SU-DHL-6 (cell line): ENCODE measurements around the gene COL4A2.

Source experiments
- H2AFZ ChIP-seq: fragments of 200-600 bp; sonication (generic); 2 replicates; pipeline ENCODE4 v1.6.1; 2014; ENCODE audit warnings: low read depth, mild to moderate bottlenecking, moderate library complexity, mixed read lengths, antibody characterized with exemption, low read length; ENCODE audit not compliant: severe bottlenecking
- H3F3A ChIP-seq: fragments of 200-600 bp; shearing (Covaris generic); 2 replicates; pipeline ENCODE4 v1.6.0; 2016; ENCODE audit warnings: antibody characterized with exemption, mild to moderate bottlenecking; ENCODE audit not compliant: insufficient read depth
- H3K27ac ChIP-seq: fragments of 200-600 bp; sonication (generic); 2 replicates; pipeline ENCODE4 v1.5.1; 2016; ENCODE audit warnings: low read depth, mild to moderate bottlenecking, low read length, moderate library complexity, mixed read lengths
- H3K27me3 ChIP-seq: fragments of 200-600 bp; sonication (generic), shearing (Covaris generic); 2 replicates; pipeline ENCODE4 v1.6.0; 2014; ENCODE audit warnings: mild to moderate bottlenecking, low read length
- H3K36me3 ChIP-seq: fragments of 200-600 bp; sonication (generic); 2 replicates; pipeline ENCODE4 v1.6.1; 2014; ENCODE audit warnings: mild to moderate bottlenecking, low read length, mixed read lengths
- H3K4me2 ChIP-seq: fragments of 300-600, 200-600 bp; shearing (Covaris generic), sonication (generic); 2 replicates; pipeline ENCODE4 v1.6.0; 2014; ENCODE audit warnings: low read length, low read depth, mild to moderate bottlenecking; ENCODE audit not compliant: poor library complexity, severe bottlenecking
- H3K4me3 ChIP-seq: fragments of 200-600 bp; sonication (generic); 2 replicates; pipeline ENCODE4 v1.5.1; 2014; ENCODE audit warnings: antibody characterized with exemption, low read length, mild to moderate bottlenecking, mixed read lengths; ENCODE audit not compliant: insufficient read depth, poor library complexity, severe bottlenecking
- H3K79me2 ChIP-seq: fragments of 200-600 bp; sonication (generic); 2 replicates; pipeline ENCODE4 v1.6.1; 2014; ENCODE audit warnings: mild to moderate bottlenecking, low read length, moderate library complexity; ENCODE audit not compliant: insufficient read depth
- H3K9ac ChIP-seq: fragments of 200-600 bp; sonication (generic); 2 replicates; pipeline ENCODE4 v1.7.0; 2014; ENCODE audit warnings: mild to moderate bottlenecking, low read length
- H3K9me2 ChIP-seq: fragments of 200-600 bp; sonication (generic); replicated peaks from 2 replicates; pipeline ENCODE4 v1.6.1; 2014; ENCODE audit warnings: low read length; ENCODE audit not compliant: insufficient read depth
- H3K9me3 ChIP-seq: fragments of 200-600 bp; sonication (generic); 2 replicates; pipeline ENCODE4 v1.6.1; 2014; ENCODE audit warnings: low read length, mixed read lengths; ENCODE audit not compliant: insufficient read depth
- H4K20me1 ChIP-seq: fragments of 200-600 bp; sonication (generic); 2 replicates; pipeline ENCODE4 v1.6.1; 2014; ENCODE audit warnings: low read depth, mild to moderate bottlenecking, antibody characterized with exemption, low read length, moderate library complexity, mixed read lengths
- CTCF ChIP-seq: fragments of 200-600 bp; sonication (generic); IDR thresholded peaks from one replicate; pipeline ENCODE4 v1.5.1; 2017; ENCODE audit warnings: antibody characterized with exemption, mild to moderate bottlenecking, low read length, moderate library complexity; ENCODE audit not compliant: insufficient read depth, poor library complexity, severe bottlenecking
- EZH2phosphoT487 ChIP-seq: fragments of 200-600 bp; sonication (generic), shearing (Covaris generic); conservative IDR thresholded peaks from 2 replicates; pipeline ENCODE4 v1.6.1; 2018; ENCODE audit warnings: mild to moderate bottlenecking, antibody characterized with exemption, low read length, moderate library complexity, mixed read lengths

The COL4A2 gene

GRCh38 chr13:110436786-110437370, 129.8 kb downstream of the COL4A2 start:
- no peak overlapping the region for H3K27ac ChIP-seq
- no peak overlapping the region for H3K9ac ChIP-seq
- H3K4me2 ChIP-seq: no peak overlapping the region
- no peaks in the 10 kb centered on the region for H3F3A ChIP-seq
- no peaks in the 10 kb centered on the region for H3K36me3 ChIP-seq
- H4K20me1 ChIP-seq: no peaks in the 10 kb centered on the region
- H3K27me3 ChIP-seq: no peaks in the 10 kb centered on the region
- H3K9me2 ChIP-seq: no peaks in the 10 kb centered on the region
- no peaks in the 10 kb centered on the region for H3K9me3 ChIP-seq
- no peaks in the 10 kb centered on the region for H3K79me2 ChIP-seq
- no peak overlapping the region for H2AFZ ChIP-seq
- no peak for TF ChIP-seq EZH2phosphoT487
- TF ChIP-seq CTCF: no peak
- H3K4me3 ChIP-seq: no peak overlapping the region

- Histone ChIP-seq H3K36me3 (no peaks in the 10 kb centered on the region), H2AFZ (no peak overlapping the region), H3K4me3 (no peak overlapping the region), H3K27ac (no peak overlapping the region), H3K4me2 (no peak overlapping the region), H3K27me3 (no peaks in the 10 kb centered on the region), H3K9me3 (no peaks in the 10 kb centered on the region), H4K20me1 (no peaks in the 10 kb centered on the region), H3K79me2 (no peaks in the 10 kb centered on the region), H3F3A (no peaks in the 10 kb centered on the region), H3K9me2 (no peaks in the 10 kb centered on the region), H3K9ac (no peak overlapping the region)
- no peak for TF ChIP-seq EZH2phosphoT487
- no peak for TF ChIP-seq CTCF
These were observed 131.1 kb downstream of the COL4A2 start for GRCh38 chr13:110438211-110438610.

GRCh38 chr13:110438776-110439175, 131.7 kb downstream of the COL4A2 start:
- Histone ChIP-seq H3K27me3 (no peaks in the 10 kb centered on the region), H3K4me3 (no peak overlapping the region), H3K9ac (no peak overlapping the region), H3F3A (no peaks in the 10 kb centered on the region), H2AFZ (no peak overlapping the region), H3K9me3 (no peaks in the 10 kb centered on the region), H3K36me3 (no peaks in the 10 kb centered on the region), H4K20me1 (no peaks in the 10 kb centered on the region), H3K9me2 (no peaks in the 10 kb centered on the region), H3K79me2 (no peaks in the 10 kb centered on the region), H3K27ac (no peak overlapping the region), H3K4me2 (no peak overlapping the region)
- TF ChIP-seq CTCF (no peak), EZH2phosphoT487 (no peak)
